ENCODE results near the gene PTHLH. TPM values are rescaled to one million over a fixed set of nuclear protein-coding genes. Genes with fewer than 3 reads are reported as not detected.

PTHLH gene
- 0.73 and 1.6 TPM in 2 replicates for total RNA-seq

DNA sequence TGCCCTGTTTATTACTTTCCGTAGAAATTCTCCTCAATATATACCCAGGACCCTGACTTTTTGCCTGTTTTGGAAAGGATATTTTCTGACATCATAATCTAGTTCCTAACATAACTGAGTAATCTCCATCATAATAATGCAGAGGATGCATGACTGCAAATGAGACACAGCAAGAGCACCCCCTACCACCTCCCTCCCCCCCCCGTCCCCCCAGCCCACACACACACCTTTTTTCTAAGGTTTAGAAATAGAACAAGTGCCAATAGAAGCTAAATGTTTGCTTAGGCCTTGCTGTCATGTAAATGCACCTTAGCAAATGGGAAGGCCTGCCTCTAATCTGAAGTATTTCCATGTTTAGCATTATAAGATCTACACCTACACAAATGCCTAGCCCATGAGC, at the start of gene PTHLH:
Gene PTHLH, minus strand, starts transcription at position 13 of the 400 bp plus-strand sequence. CDS start 3,239 bp downstream, outside the sequence.

Small RNA genes within 50 kb of the gene (small RNA-seq; reads per million reads assigned to genes)
- gene AC008011.1 = not detected

Other genes starting within 250 kb of the PTHLH start
- gene KLHL42, start 192.5 kb downstream of the PTHLH start, total RNA-seq = 22.8 and 32.5 TPM in 2 replicates
- gene MANSC4, start 192.5 kb downstream of the PTHLH start, total RNA-seq = not detected in 2 replicates
- 12.5 and 17.0 TPM in 2 replicates for gene CCDC91, start 217.7 kb upstream of the PTHLH start, total RNA-seq